Stimulated activated CD8-positive, alpha-beta memory T cell treated with anti-CD3 and anti-CD28 coated beads, Interleukin-12 subunit alpha, Interleukin-12 subunit beta, amount 100 ng/mL, for 4 hours (primary cell): ENCODE results near the gene PHC3.

ENCODE experiments used
- DNase-seq: peaks from one replicate; pipeline ENCODE4 v3.0.0-alpha.2; 2020; ENCODE audit warnings: low read depth

PHC3 gene

GRCh38 chr3:170189398-170190256 is 8.1 kb upstream of the PHC3 start:
- DNase-seq: no peak

- no peak for DNase-seq
Observed at GRCh38 chr3:170180079-170180907, 1.2 kb downstream of the PHC3 start.

GRCh38 chr3:170179432-170179831 is 2.1 kb downstream of the PHC3 start:
- no peak for DNase-seq

GRCh38 chr3:170178651-170179050 is 2.9 kb downstream of the PHC3 start:
- peak; percentile 8 for DNase-seq

- DNase-seq: no peak
Observed at GRCh38 chr3:170171563-170171962, 10.0 kb downstream of the PHC3 start.

GRCh38 chr3:170164717-170165116 is 16.8 kb downstream of the PHC3 start:
- DNase-seq: no peak

GRCh38 chr3:170163956-170164645 is 17.4 kb downstream of the PHC3 start:
- DNase-seq: no peak

- DNase-seq: no peak
Observed at GRCh38 chr3:170162630-170163029, 18.9 kb downstream of the PHC3 start.

- DNase-seq: no peak
Observed at GRCh38 chr3:170162052-170162451, 19.5 kb downstream of the PHC3 start.

GRCh38 chr3:170159933-170160332 is 21.6 kb downstream of the PHC3 start:
- DNase-seq: no peak

- no peak for DNase-seq
Observed at GRCh38 chr3:170159459-170159858, 22.1 kb downstream of the PHC3 start.

GRCh38 chr3:170155604-170156003 is 25.9 kb downstream of the PHC3 start:
- DNase-seq: no peak

- DNase-seq: no peak
Observed at GRCh38 chr3:170154569-170155143, 26.9 kb downstream of the PHC3 start.

- DNase-seq: no peak
Observed at GRCh38 chr3:170154084-170154483, 27.4 kb downstream of the PHC3 start.

- DNase-seq: no peak
Observed at GRCh38 chr3:170151536-170151935, 30.0 kb downstream of the PHC3 start.

GRCh38 chr3:170149016-170149415 is 32.5 kb downstream of the PHC3 start:
- DNase-seq: no peak

- DNase-seq: no peak
Observed at GRCh38 chr3:170145278-170145677, 36.3 kb downstream of the PHC3 start.

- DNase-seq: no peak
Observed at GRCh38 chr3:170144437-170144843, 37.1 kb downstream of the PHC3 start.

- no peak for DNase-seq
Observed at GRCh38 chr3:170142373-170142772, 39.2 kb downstream of the PHC3 start.

- no peak for DNase-seq
Observed at GRCh38 chr3:170137986-170138385, 43.5 kb downstream of the PHC3 start.

GRCh38 chr3:170132335-170132734 is 49.2 kb downstream of the PHC3 start:
- no peak for DNase-seq

GRCh38 chr3:170130532-170130931 is 51.0 kb downstream of the PHC3 start:
- no peak for DNase-seq
